H9 (cell line): Measurements from ENCODE around the gene ACOT8. TPM values are rescaled to one million over a fixed set of nuclear protein-coding genes. Genes with fewer than 3 reads are reported as not detected.

Experiments used
- DNase-seq: peaks from one replicate; pipeline ENCODE4 v3.0.0-alpha.2; 2017
- H2AFZ ChIP-seq: one replicate; pipeline ENCODE4 v1.6.1; 2013; ENCODE audit warnings: mild to moderate bottlenecking, low read length, control low read depth, moderate library complexity
- H2AK5ac ChIP-seq: 2 replicates; pipeline ENCODE4 v1.6.1; 2013; ENCODE audit warnings: low read length, control low read depth, mixed read lengths; ENCODE audit not compliant: insufficient read length
- H2BK120ac ChIP-seq: one replicate; pipeline ENCODE4 v1.6.1; 2013; ENCODE audit warnings: low read depth, mild to moderate bottlenecking, low read length, control low read depth, inconsistent platforms; ENCODE audit not compliant: poor library complexity, severe bottlenecking
- H2BK12ac ChIP-seq: 2 replicates; pipeline ENCODE4 v1.6.1; 2013; ENCODE audit warnings: low read length, control low read depth, mixed read lengths, low read depth; ENCODE audit not compliant: insufficient read length
- H2BK15ac ChIP-seq: 2 replicates; pipeline ENCODE4 v1.6.1; 2013; ENCODE audit warnings: low read depth, low read length, control low read depth
- H2BK20ac ChIP-seq: one replicate; pipeline ENCODE4 v1.6.1; 2013; ENCODE audit warnings: low read depth, mild to moderate bottlenecking, low read length, control low read depth, inconsistent platforms; ENCODE audit not compliant: poor library complexity, severe bottlenecking
- H2BK5ac ChIP-seq: 2 replicates; pipeline ENCODE4 v1.6.1; 2013; ENCODE audit warnings: low read length, control low read depth, mixed read lengths; ENCODE audit not compliant: insufficient read length
- H3K14ac ChIP-seq: 2 replicates; pipeline ENCODE4 v1.6.1; 2013; ENCODE audit warnings: low read length, control low read depth; ENCODE audit not compliant: insufficient read depth
- H3K18ac ChIP-seq: 2 replicates; pipeline ENCODE4 v1.6.1; 2013; ENCODE audit warnings: low read depth, mild to moderate bottlenecking, mixed read lengths, low read length, control low read depth; ENCODE audit not compliant: insufficient read length
- H3K23ac ChIP-seq: 2 replicates; pipeline ENCODE4 v1.6.1; 2013; ENCODE audit warnings: low read length, control low read depth, mixed read lengths, low read depth; ENCODE audit not compliant: insufficient read length
- H3K23me2 ChIP-seq: 2 replicates; pipeline ENCODE4 v1.6.1; 2013; ENCODE audit warnings: low read depth, mild to moderate bottlenecking, mixed read lengths, low read length, control low read depth; ENCODE audit not compliant: insufficient read length, poor library complexity, severe bottlenecking
- H3K27ac ChIP-seq: 2 replicates; pipeline ENCODE4 v1.5.1; 2013; ENCODE audit warnings: low read length, control low read depth, mixed read lengths, low read depth; ENCODE audit not compliant: insufficient read length
- H3K27me3 ChIP-seq: 2 replicates; pipeline ENCODE4 v1.6.1; 2013; ENCODE audit warnings: low read length, control low read depth, inconsistent platforms; ENCODE audit not compliant: insufficient read depth
- H3K4ac ChIP-seq: 2 replicates; pipeline ENCODE4 v1.6.1; 2013; ENCODE audit warnings: low read depth, mild to moderate bottlenecking, control low read depth, inconsistent platforms, low read length, moderate library complexity
- H3K4me1 ChIP-seq: 2 replicates; pipeline ENCODE4 v1.6.1; 2013; ENCODE audit warnings: low read length, control low read depth, inconsistent platforms; ENCODE audit not compliant: insufficient read depth
- H3K4me2 ChIP-seq: 2 replicates; pipeline ENCODE4 v1.6.1; 2013; ENCODE audit warnings: low read length, control low read depth, mixed read lengths; ENCODE audit not compliant: insufficient read length, insufficient read depth
- H3K56ac ChIP-seq: 2 replicates; pipeline ENCODE4 v1.6.1; 2013; ENCODE audit warnings: low read depth, mild to moderate bottlenecking, mixed read lengths, low read length, control low read depth; ENCODE audit not compliant: insufficient read length
- H3K79me1 ChIP-seq: 2 replicates; pipeline ENCODE4 v1.6.1; 2013; ENCODE audit warnings: low read depth, mild to moderate bottlenecking, moderate library complexity, low read length, control low read depth, inconsistent platforms; ENCODE audit not compliant: insufficient read depth, poor library complexity, severe bottlenecking
- H3K79me2 ChIP-seq: 2 replicates; pipeline ENCODE4 v1.6.1; 2013; ENCODE audit warnings: low read length, control low read depth, inconsistent platforms; ENCODE audit not compliant: insufficient read depth
- H3K9ac ChIP-seq: 2 replicates; pipeline ENCODE4 v1.6.1; 2013; ENCODE audit warnings: low read length, control low read depth, mixed read lengths; ENCODE audit not compliant: insufficient read length; ENCODE audit errors: extremely low read depth
- H3K9me3 ChIP-seq: one replicate; pipeline ENCODE4 v1.6.1; 2013; ENCODE audit warnings: low read depth, low read length, inconsistent platforms; ENCODE audit not compliant: control insufficient read depth
- H3T11ph ChIP-seq: one replicate; pipeline ENCODE4 v1.6.1; 2013; ENCODE audit warnings: mild to moderate bottlenecking, low read length, control low read depth, inconsistent platforms
- H4K20me1 ChIP-seq: one replicate; pipeline ENCODE4 v1.6.1; 2013; ENCODE audit not compliant: control insufficient read depth, insufficient read length, insufficient read depth
- H4K5ac ChIP-seq: 2 replicates; pipeline ENCODE4 v1.6.1; 2013; ENCODE audit warnings: low read depth, mild to moderate bottlenecking, mixed read lengths, low read length, control low read depth; ENCODE audit not compliant: insufficient read length
- H4K8ac ChIP-seq: replicated peaks from 2 replicates; pipeline ENCODE4 v1.6.1; 2013; ENCODE audit warnings: low read length, control low read depth, mixed read lengths, low read depth; ENCODE audit not compliant: insufficient read length
- H4K91ac ChIP-seq: 2 replicates; pipeline ENCODE4 v1.6.1; 2013; ENCODE audit warnings: low read depth, mild to moderate bottlenecking, moderate library complexity, mixed read lengths, low read length, control low read depth; ENCODE audit not compliant: insufficient read length
- H3K27ac Mint-ChIP-seq, 3 experiments: 2 replicates in 2 of 3; 3 replicates in 1 of 3; pipeline ENCODE4 v1.8.0; 2020 to 2021; ENCODE audit warnings: mixed read lengths in 3 of 3, mild to moderate bottlenecking in 1 of 3, moderate library complexity in 1 of 3
- H3K27me3 Mint-ChIP-seq: 2 replicates; pipeline ENCODE4 v1.8.0; 2021; ENCODE audit warnings: low read depth, mild to moderate bottlenecking, moderate library complexity, mixed read lengths
- H3K36me3 Mint-ChIP-seq, 3 experiments: 2 replicates in 2 of 3; 3 replicates in 1 of 3; pipeline ENCODE4 v1.8.0; 2020 to 2021; ENCODE audit warnings: low read depth in 3 of 3, mixed read lengths in 3 of 3; ENCODE audit not compliant: insufficient read depth in 1 of 3
- H3K4me1 Mint-ChIP-seq, 2 experiments: 2 replicates each; pipeline ENCODE4 v1.8.0; 2020; ENCODE audit warnings: mixed read lengths in 2 of 2
- H3K4me3 Mint-ChIP-seq, 2 experiments: 2 replicates in 1 of 2; 3 replicates in 1 of 2; pipeline ENCODE4 v1.8.0; 2020 to 2021; ENCODE audit warnings: mild to moderate bottlenecking in 2 of 2, mixed read lengths in 2 of 2, moderate library complexity in 1 of 2
- H3K9me3 Mint-ChIP-seq, 2 experiments: 2 replicates in 1 of 2; 3 replicates in 1 of 2; pipeline ENCODE4 v1.8.0; 2020; ENCODE audit warnings: mild to moderate bottlenecking in 2 of 2, mixed read lengths in 2 of 2, moderate library complexity in 1 of 2
- CTCF ChIP-seq: fragments of 200-600 bp; sonication (generic); conservative IDR thresholded peaks from 3 replicates; pipeline ENCODE4 v1.8.0; 2021; ENCODE audit warnings: antibody characterized with exemption, mild to moderate bottlenecking
- WGBS: extraction: QIAGEN DNeasy Blood & Tissue Kit; methylation state at CpG from one replicate; pipeline ENCODE4 v1.1.7; 2013; ENCODE audit warnings: missing lambda C conversion rate, low lambda C conversion rate, mixed read lengths; ENCODE audit not compliant: insufficient read length; ENCODE audit errors: extremely low coverage; 5-methylcytosine and 5-hydroxymethylcytosine counted together
- total RNA-seq: library from RNA; stranded (reverse); gene quantifications from 2 replicates; pipeline ENCODE4 v1.2.1, GENCODE V29; 2021

Gene ACOT8
- total RNA-seq, 1 experiment from 2014 or later: 26.7 TPM

- peaks cover 5 to 14% of the 10 kb centered on the region in 2 experiments; a peak in 3 of 4 replicates for H3K4me1 Mint-ChIP-seq
- TF ChIP-seq CTCF: no peak
- peaks cover 8 to 25% (median 16%) of the 10 kb centered on the region in 3 experiments for H3K36me3 Mint-ChIP-seq
- no peak overlapping the region for H4K91ac ChIP-seq
- peaks cover 13% of the 10 kb centered on the region for H3K23me2 ChIP-seq
- H3K4me1 ChIP-seq: no peaks in the 10 kb centered on the region
- H4K8ac ChIP-seq: no peak overlapping the region
- no peak for DNase-seq
- no peak overlapping the region for H2AK5ac ChIP-seq
- H4K20me1 ChIP-seq: no peaks in the 10 kb centered on the region
- no peak overlapping the region for H3K27ac ChIP-seq
- no peaks in the 10 kb centered on the region for H3K9me3 ChIP-seq
- H3K79me2 ChIP-seq: no peaks in the 10 kb centered on the region
- no peak overlapping the region for H4K5ac ChIP-seq
- H3K23ac ChIP-seq: no peak overlapping the region
- H3T11ph ChIP-seq: no peak overlapping the region
- H2AFZ ChIP-seq: no peak overlapping the region
- H2BK5ac ChIP-seq: no peak overlapping the region
- no peaks in the 10 kb centered on the region for H3K27me3 ChIP-seq
- no peak overlapping the region for H2BK20ac ChIP-seq
- H3K14ac ChIP-seq: no peak overlapping the region
- no peak overlapping the region for H2BK15ac ChIP-seq
- no peaks in the 10 kb centered on the region; a peak in 1 of 5 replicates for H3K9me3 Mint-ChIP-seq
- no peak overlapping the region; a peak in 1 of 5 replicates for H3K4me3 Mint-ChIP-seq
- no peak overlapping the region for H2BK12ac ChIP-seq
- no peak overlapping the region for H3K27ac Mint-ChIP-seq
- no peak overlapping the region for H3K4ac ChIP-seq
- H3K9ac ChIP-seq: no peak overlapping the region
- no peak overlapping the region for H2BK120ac ChIP-seq
- no peaks in the 10 kb centered on the region for H3K79me1 ChIP-seq
- no peak overlapping the region for H3K18ac ChIP-seq
- WGBS: no CpG with 5 or more reads among the region's 3 CpGs
- H3K4me2 ChIP-seq: no peak overlapping the region
- H3K27me3 Mint-ChIP-seq: no peaks in the 10 kb centered on the region
- H3K56ac ChIP-seq: no peak overlapping the region
Observed at GRCh38 chr20:45888681-45889080, 31.5 kb upstream of the ACOT8 start.
